ENCODE data around the gene PNPT1. TPM values are rescaled to one million over a fixed set of nuclear protein-coding genes. Genes with fewer than 3 reads are reported as not detected.

The PNPT1 gene
- polyA plus RNA-seq, 1 donor from 2014 or later = 23.4 TPM

GRCh38 chr2:55618025-55618274 lies 75.7 kb downstream of the PNPT1 start:
- Histone ChIP-seq H3K27ac (ENCODE audit: low read length) (peak overlapping the region; percentile 78), H3K4me3 (ENCODE audit: low read length) (peak overlapping the region; percentile 82), H3K9me2 (ENCODE audit: insufficient read depth, low read length) (no peaks in the 10 kb centered on the region), H3K4me2 (ENCODE audit: low read length) (peak overlapping the region; percentile 96), H3K9me3 (ENCODE audit: low read length) (no peaks in the 10 kb centered on the region), H3F3A (ENCODE audit: insufficient read depth, low read length, poor library complexity, severe bottlenecking) (no peaks in the 10 kb centered on the region), H3K9ac (ENCODE audit: low read length) (peak overlapping the region; percentile 72), H2AFZ (ENCODE audit: low read depth, low read length) (peak overlapping the region; percentile 63), H3K36me3 (ENCODE audit: insufficient read depth, low read length) (no peaks in the 10 kb centered on the region), H4K20me1 (ENCODE audit: insufficient read depth) (no peaks in the 10 kb centered on the region), H3K27me3 (ENCODE audit: insufficient read depth, low read depth, low read length) (no peaks in the 10 kb centered on the region), H3K79me2 (replicated peaks; ENCODE audit: insufficient read depth, low read length) (peaks cover 60% of the 10 kb centered on the region)
- TF ChIP-seq EZH2 (IDR thresholded peaks at IDR 0.05; ENCODE audit: borderline replicate concordance, insufficient read depth, low read length, poor library complexity, severe bottlenecking) = no peak
- TF ChIP-seq CTCF (IDR thresholded peaks at IDR 0.05; ENCODE audit: poor library complexity, severe bottlenecking) = peak; percentile 9

GRCh38 chr2:55617175-55618024 lies 76.2 kb downstream of the PNPT1 start, which contains the start of gene PPP4R3B:
TSS of gene PPP4R3B (minus strand) at chr2:55617622. CDS start at chr2:55617285, 337 bp downstream.
- Histone ChIP-seq H4K20me1 (ENCODE audit: insufficient read depth) (no peaks in the 10 kb centered on the region), H3K9me2 (ENCODE audit: insufficient read depth, low read length) (no peaks in the 10 kb centered on the region), H3K27ac (ENCODE audit: low read length) (peak within 1 kb of the TSS; percentile 96), H3K4me2 (ENCODE audit: low read length) (peak within 1 kb of the TSS; percentile 96), H3F3A (ENCODE audit: insufficient read depth, low read length, poor library complexity, severe bottlenecking) (no peaks in the 10 kb centered on the region), H3K9ac (ENCODE audit: low read length) (peak within 1 kb of the TSS; percentile 97), H3K27me3 (ENCODE audit: insufficient read depth, low read depth, low read length) (no peaks in the 10 kb centered on the region), H2AFZ (ENCODE audit: low read depth, low read length) (peak within 1 kb of the TSS; percentile 84), H3K4me3 (ENCODE audit: low read length) (peak within 1 kb of the TSS; percentile 82), H3K36me3 (ENCODE audit: insufficient read depth, low read length) (no peaks in the 10 kb centered on the region), H3K9me3 (ENCODE audit: low read length) (no peaks in the 10 kb centered on the region), H3K79me2 (replicated peaks; ENCODE audit: insufficient read depth, low read length) (peaks cover 63% of the 10 kb centered on the region)
- no peak for TF ChIP-seq RAD21 (conservative IDR thresholded peaks at IDR 0.05)
- TF ChIP-seq POLR2AphosphoS5 (IDR thresholded peaks at IDR 0.05) = peak; percentile 93
- TF ChIP-seq TAF1 (IDR thresholded peaks at IDR 0.05; ENCODE audit: low read depth) = peak; percentile 90
- no peak for TF ChIP-seq EZH2 (IDR thresholded peaks at IDR 0.05; ENCODE audit: borderline replicate concordance, insufficient read depth, low read length, poor library complexity, severe bottlenecking)
- TF ChIP-seq EP300 (conservative IDR thresholded peaks at IDR 0.05; ENCODE audit: poor library complexity, severe bottlenecking) = peak; percentile 73
- TF ChIP-seq REST (IDR thresholded peaks at IDR 0.05; ENCODE audit: borderline replicate concordance) = peak; percentile 86
- peak; percentile 72 for TF ChIP-seq CTCF (IDR thresholded peaks at IDR 0.05; ENCODE audit: poor library complexity, severe bottlenecking)
- TF ChIP-seq SMC3 (conservative IDR thresholded peaks at IDR 0.05; ENCODE audit: poor library complexity) = no peak
- peak; percentile 86 for TF ChIP-seq MXI1 (conservative IDR thresholded peaks at IDR 0.05; ENCODE audit: poor library complexity, severe bottlenecking)
